T-cell (primary cell): ENCODE results near the gene UBAP1. TPM values are rescaled to one million over a fixed set of nuclear protein-coding genes. Genes with fewer than 3 reads are reported as not detected.
"Not testable (repeated sequence)": the region's sequence is repeated elsewhere in the genome, so short reads cannot be mapped to it uniquely, and the experiment has no call there.

Experiments used
- ATAC-seq, 4 experiments: fragments of 200-7000 bp in 3 of 4; fragments of 150-1000 bp in 1 of 4; cut with Tn5 transposase; replicated peaks in 1 of 4; 1 replicate in 3 of 4; 2 replicates in 1 of 4; pipeline ENCODE4 v1.10.0; 2021; ENCODE audit warnings: moderate library complexity in 3 of 4, mild to moderate bottlenecking in 2 of 4, moderate number of reproducible peaks in 1 of 4
- CTCF ChIA-PET, 2 donors: fragments of 300-600 bp; sonication (Branson Sonifier 250); formaldehyde crosslinking; loops; one replicate each; lab custom pipeline; 2022; ENCODE audit warnings: antibody characterized with exemption in 2 of 2; lab: Charles Lee
- POLR2A ChIA-PET, 2 donors: fragments of 300-600 bp; sonication (Branson Sonifier 250); formaldehyde crosslinking; loops; one replicate each; lab custom pipeline; 2022; ENCODE audit warnings: antibody characterized with exemption in 2 of 2; lab: Charles Lee
- DNase-seq, 35 experiments: peaks; one replicate each; pipeline versions ENCODE4 v3.0.0 to v3.0.0-alpha.2; 2013 to 2023
- H3K27ac ChIP-seq: one replicate; pipeline ENCODE4 v1.5.1; 2013; ENCODE audit warnings: low read length
- H3K27me3 ChIP-seq, 2 experiments: replicated peaks in 1 of 2; 1 replicate in 1 of 2; 2 replicates in 1 of 2; pipeline versions ENCODE4 v1.6.1 to v1.7.0; 2013; ENCODE audit warnings: low read length in 1 of 2, mixed read lengths in 1 of 2; ENCODE audit not compliant: control insufficient read depth in 2 of 2, insufficient read depth in 2 of 2; ENCODE audit errors: extremely low read depth in 1 of 2
- H3K36me3 ChIP-seq, 2 donors: 1 replicate in 1 of 2; 2 replicates in 1 of 2; pipeline versions ENCODE4 v1.6.1 to v1.7.0; 2013; ENCODE audit warnings: low read length in 1 of 2; ENCODE audit not compliant: control insufficient read depth in 2 of 2, insufficient read depth in 1 of 2; ENCODE audit errors: extremely low read depth in 1 of 2
- H3K4me1 ChIP-seq, 2 experiments: 1 replicate in 1 of 2; 2 replicates in 1 of 2; pipeline versions ENCODE4 v1.6.1 to v1.7.0; 2013; ENCODE audit warnings: low read length in 2 of 2, mixed read lengths in 1 of 2; ENCODE audit not compliant: insufficient read depth in 2 of 2, control insufficient read depth in 1 of 2; ENCODE audit errors: extremely low read depth in 1 of 2
- H3K4me3 ChIP-seq, 2 donors: 1 replicate in 1 of 2; 2 replicates in 1 of 2; pipeline versions ENCODE4 v1.5.1 to v1.7.0; 2013; ENCODE audit warnings: mild to moderate bottlenecking in 2 of 2, low read length in 1 of 2, moderate library complexity in 1 of 2; ENCODE audit not compliant: control insufficient read depth in 1 of 2; ENCODE audit errors: extremely low read depth in 1 of 2
- H3K9me3 ChIP-seq: 2 replicates; pipeline ENCODE4 v1.7.0; 2013
- H3K27ac Mint-ChIP-seq, 2 donors: one replicate each; pipeline ENCODE4 v1.8.0; 2020 to 2021; ENCODE audit warnings: mild to moderate bottlenecking in 2 of 2, mixed read lengths in 2 of 2
- H3K27me3 Mint-ChIP-seq, 2 donors: one replicate each; pipeline ENCODE4 v1.8.0; 2021 to 2022; ENCODE audit warnings: mixed read lengths in 2 of 2
- H3K36me3 Mint-ChIP-seq: one replicate; pipeline ENCODE4 v1.8.0; 2021; ENCODE audit warnings: mixed read lengths
- H3K4me1 Mint-ChIP-seq, 3 donors: one replicate each; pipeline ENCODE4 v1.8.0; 2020 to 2022; ENCODE audit warnings: mixed read lengths in 3 of 3, mild to moderate bottlenecking in 1 of 3
- H3K4me3 Mint-ChIP-seq, 3 donors: one replicate each; pipeline ENCODE4 v1.8.0; 2020 to 2022; ENCODE audit warnings: mild to moderate bottlenecking in 3 of 3, mixed read lengths in 3 of 3, moderate library complexity in 3 of 3
- H3K9me3 Mint-ChIP-seq, 3 donors: one replicate each; pipeline ENCODE4 v1.8.0; 2020 to 2022; ENCODE audit warnings: mixed read lengths in 3 of 3
- WGBS: methylation state at CpG from one replicate; pipeline ENCODE4 v1.1.5; 2013; ENCODE audit warnings: missing lambda C conversion rate; ENCODE audit not compliant: insufficient coverage; 5-methylcytosine and 5-hydroxymethylcytosine counted together
- total RNA-seq, 35 experiments: library from RNA in 6 of 35; stranded (reverse) in 6 of 35; fragments of 120-200 nt in 1 of 35; gene quantifications; one replicate each; pipeline versions ENCODE4 v1.2.1 to v1.2.4 and lab custom pipeline; 2013 to 2026

UBAP1 gene
- total RNA-seq, 5 donors from 2014 or later (not counting 1 experiment from before 2014, with no cell fraction given): 33.1 to 42.2 (median 35.5) TPM

GRCh38 chr9:34272101-34272541, 93.3 kb downstream of the UBAP1 start:
- Mint-ChIP-seq H3K36me3 (no peaks in the 10 kb centered on the region), H3K27ac (no peak overlapping the region), H3K9me3 (no peaks in the 10 kb centered on the region), H3K27me3 (no peaks in the 10 kb centered on the region), H3K4me3 (no peak overlapping the region), H3K4me1 (peaks cover 0 to 2% (median 1%) of the 10 kb centered on the region in 3 donors)
- 100% methylated on average over 2 of the region's 3 CpGs for WGBS
- ATAC-seq: no peak
- ChIA-PET CTCF (no interaction called here), POLR2A (no interaction called here)
- no peaks in the 10 kb centered on the region for H3K27me3 ChIP-seq
- H3K9me3 ChIP-seq: no peaks in the 10 kb centered on the region
- H3K27ac ChIP-seq: no peak overlapping the region
- H3K36me3 ChIP-seq: no peaks in the 10 kb centered on the region
- no peak for DNase-seq
- no peak overlapping the region for H3K4me3 ChIP-seq
- peaks cover 0 to 2% of the 10 kb centered on the region in 2 experiments for H3K4me1 ChIP-seq

GRCh38 chr9:34273588-34273987, 94.7 kb downstream of the UBAP1 start:
- no CpG with 5 or more reads among the region's 2 CpGs for WGBS
- H3K4me3 ChIP-seq, H3K36me3 ChIP-seq, ATAC-seq, H3K9me3 ChIP-seq, CTCF ChIA-PET, H3K36me3 Mint-ChIP-seq, H3K9me3 Mint-ChIP-seq, H3K27me3 ChIP-seq, POLR2A ChIA-PET, DNase-seq, H3K4me3 Mint-ChIP-seq, H3K27ac Mint-ChIP-seq, H3K4me1 Mint-ChIP-seq, H3K4me1 ChIP-seq, H3K27me3 Mint-ChIP-seq, H3K27ac ChIP-seq: not testable (repeated sequence)

- DNase-seq (no peak), ATAC-seq (no peak)
- Mint-ChIP-seq H3K4me1 (peaks cover 0 to 6% (median 6%) of the 10 kb centered on the region in 3 donors), H3K27me3 (no peaks in the 10 kb centered on the region), H3K4me3 (no peak overlapping the region), H3K36me3 (no peaks in the 10 kb centered on the region), H3K27ac (no peak overlapping the region), H3K9me3 (no peaks in the 10 kb centered on the region)
- no CpG with 5 or more reads among the region's 6 CpGs for WGBS
- Histone ChIP-seq H3K9me3 (no peaks in the 10 kb centered on the region), H3K27ac (no peak overlapping the region), H3K27me3 (no peaks in the 10 kb centered on the region), H3K4me1 (peaks cover 0 to 8% of the 10 kb centered on the region in 2 experiments), H3K36me3 (no peaks in the 10 kb centered on the region), H3K4me3 (no peak overlapping the region)
- ChIA-PET POLR2A (interaction anchor here in 1 of 2 donors (0.6 kb wide), 1 partner anchor 100 kb away, joined by 7 read pairs; no protein-coding TSS in a partner anchor), CTCF (no interaction called here)
Observed at GRCh38 chr9:34275811-34276210, 97.0 kb downstream of the UBAP1 start.

GRCh38 chr9:34276772-34277171, 97.9 kb downstream of the UBAP1 start:
- H3K9me3 Mint-ChIP-seq: no peaks in the 10 kb centered on the region
- ChIA-PET POLR2A (no interaction called here), CTCF (interaction anchor here in 1 of 2 donors (0.5 kb wide), 1 partner anchor 13 kb away, joined by 3 read pairs; no protein-coding TSS in a partner anchor)
- H3K27me3 Mint-ChIP-seq: no peaks in the 10 kb centered on the region
- Histone ChIP-seq H3K36me3 (no peaks in the 10 kb centered on the region), H3K27ac (no peak overlapping the region), H3K4me3 (no peak overlapping the region), H3K4me1 (peaks cover 0 to 8% of the 10 kb centered on the region in 2 experiments), H3K27me3 (no peaks in the 10 kb centered on the region), H3K9me3 (no peaks in the 10 kb centered on the region)
- H3K27ac Mint-ChIP-seq: no peak overlapping the region
- peaks cover 0 to 6% (median 6%) of the 10 kb centered on the region in 3 donors for H3K4me1 Mint-ChIP-seq
- 100% methylated on average over 1 of the region's 3 CpGs for WGBS
- DNase-seq (no peak), ATAC-seq (no peak)
- no peak overlapping the region for H3K4me3 Mint-ChIP-seq
- H3K36me3 Mint-ChIP-seq: no peaks in the 10 kb centered on the region

GRCh38 chr9:34279411-34279810, 100.6 kb downstream of the UBAP1 start:
- Histone ChIP-seq H3K9me3 (no peaks in the 10 kb centered on the region), H3K36me3 (no peaks in the 10 kb centered on the region), H3K4me3 (no peak overlapping the region), H3K27me3 (no peaks in the 10 kb centered on the region), H3K4me1 (peaks cover 0 to 8% of the 10 kb centered on the region in 2 experiments), H3K27ac (no peak overlapping the region)
- H3K27ac Mint-ChIP-seq: no peak overlapping the region
- ChIA-PET CTCF (no interaction called here), POLR2A (no interaction called here)
- no peaks in the 10 kb centered on the region for H3K9me3 Mint-ChIP-seq
- H3K27me3 Mint-ChIP-seq: no peaks in the 10 kb centered on the region
- DNase-seq: no peak
- no peak for ATAC-seq
- no peaks in the 10 kb centered on the region for H3K36me3 Mint-ChIP-seq
- H3K4me1 Mint-ChIP-seq: peaks cover 0 to 6% (median 6%) of the 10 kb centered on the region in 3 donors
- no peak overlapping the region for H3K4me3 Mint-ChIP-seq
- 100% methylated on average over 1 of the region's 3 CpGs for WGBS

- no peaks in the 10 kb centered on the region for H3K27me3 Mint-ChIP-seq
Observed at GRCh38 chr9:34282096-34282495, 103.3 kb downstream of the UBAP1 start.

More at GRCh38 chr9:34282096-34282495, 103.3 kb downstream of the UBAP1 start:
- ATAC-seq (no peak), DNase-seq (no peak)
- Histone ChIP-seq H3K27ac (no peak overlapping the region), H3K4me3 (no peak overlapping the region), H3K9me3 (no peaks in the 10 kb centered on the region), H3K4me1 (peaks cover 0 to 6% of the 10 kb centered on the region in 2 experiments), H3K27me3 (no peaks in the 10 kb centered on the region), H3K36me3 (no peaks in the 10 kb centered on the region)
- CTCF ChIA-PET: no interaction called here
- Mint-ChIP-seq H3K36me3 (no peaks in the 10 kb centered on the region), H3K4me3 (no peak overlapping the region), H3K9me3 (no peaks in the 10 kb centered on the region), H3K4me1 (peaks cover 0 to 5% (median 5%) of the 10 kb centered on the region in 3 donors), H3K27ac (no peak overlapping the region)
- POLR2A ChIA-PET: no interaction called here
- WGBS: 80% methylated on average over 1 of the region's 1 CpG
